NCI-H82 treated with DMSO at 0.1 percent for 48 hours (cell line): ENCODE measurements around the gene ICA1.
"Not testable (repeated sequence)": the region's sequence is repeated elsewhere in the genome, so short reads cannot be mapped to it uniquely, and the experiment has no call there.

ENCODE experiments used
- DNase-seq: peaks from one replicate; lab custom pipeline; 2025; ENCODE audit not compliant: unreplicated experiment; lab: John Stamatoyannopoulos, UW

The ICA1 gene

GRCh38 chr7:8271960-8272359 lies 10.0 kb upstream of the ICA1 start:
- no peak for DNase-seq

DNA sequence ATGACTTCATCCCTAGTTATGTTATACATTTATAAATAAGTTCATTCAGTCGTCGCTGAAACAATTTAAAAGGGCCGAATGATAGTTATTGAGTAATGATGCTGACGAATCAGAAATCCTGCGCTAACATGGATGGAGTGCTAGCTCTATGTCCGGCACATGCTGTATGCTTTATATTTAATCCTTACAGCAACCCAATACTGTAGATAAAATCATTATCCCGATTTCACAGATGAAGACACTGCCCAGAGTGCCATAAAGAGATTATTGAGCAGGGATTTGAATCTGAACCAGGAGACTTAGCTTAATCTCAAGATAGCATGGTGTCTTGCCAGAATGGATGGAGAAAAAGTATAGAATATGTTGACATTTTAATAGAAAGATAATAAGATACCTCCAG lies 1.1 kb upstream of the ICA1 start:
- peak; percentile 89 for DNase-seq

- DNase-seq: peak; percentile 13
Observed at GRCh38 chr7:8260871-8261694, 884 bp downstream of the ICA1 start.

- DNase-seq: no peak
Observed at GRCh38 chr7:8259586-8260222, 2.3 kb downstream of the ICA1 start.

DNA sequence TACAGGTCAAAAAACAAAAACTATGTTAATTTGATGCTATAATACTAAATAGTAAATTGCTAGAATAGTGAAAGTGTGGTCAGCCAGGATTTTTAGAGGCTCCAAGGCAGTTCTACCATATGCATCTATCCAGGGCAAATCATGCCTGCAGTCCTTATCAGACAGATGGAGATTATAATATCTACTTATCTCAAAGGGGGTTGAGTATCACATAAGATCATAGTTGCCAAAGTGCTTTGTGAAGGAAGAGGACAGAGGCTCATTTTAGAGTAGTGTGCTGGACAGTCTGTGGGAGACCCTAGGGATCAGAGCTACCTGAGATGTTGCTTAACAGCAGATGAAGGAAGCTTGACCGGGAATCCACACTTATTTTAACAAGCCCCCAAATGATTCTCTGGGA lies 3.2 kb downstream of the ICA1 start:
- DNase-seq: no peak

- no peak for DNase-seq
Observed at GRCh38 chr7:8258166-8258565, 3.8 kb downstream of the ICA1 start.

GRCh38 chr7:8255680-8256655 lies 6.0 kb downstream of the ICA1 start:
- DNase-seq: no peak

GRCh38 chr7:8254667-8255066 lies 7.3 kb downstream of the ICA1 start:
- no peak for DNase-seq

- no peak for DNase-seq
Observed at GRCh38 chr7:8254215-8254614, 7.8 kb downstream of the ICA1 start.

- DNase-seq: no peak
Observed at GRCh38 chr7:8251195-8251594, 10.8 kb downstream of the ICA1 start.

GRCh38 chr7:8250547-8250946 lies 11.4 kb downstream of the ICA1 start:
- no peak for DNase-seq

DNA sequence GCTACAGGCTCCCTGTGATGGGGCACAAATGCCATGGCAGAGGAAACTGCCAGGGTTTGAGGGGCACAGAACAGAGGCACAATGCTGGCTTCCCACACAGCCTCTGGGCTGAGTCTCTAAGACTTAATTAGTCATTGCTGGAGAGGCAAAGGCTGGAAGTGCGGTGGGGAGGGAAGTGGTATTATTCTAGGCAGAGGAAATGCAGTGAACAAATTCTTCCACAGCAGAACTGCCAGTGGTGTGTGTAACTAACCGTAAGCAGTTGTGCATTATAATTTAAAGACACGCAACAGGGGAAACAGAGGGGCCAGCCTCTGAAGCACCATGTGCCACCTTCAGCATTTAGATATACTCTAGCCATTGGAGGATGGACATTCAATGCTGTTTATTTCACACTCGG lies 12.8 kb downstream of the ICA1 start:
- DNase-seq: no peak

DNA sequence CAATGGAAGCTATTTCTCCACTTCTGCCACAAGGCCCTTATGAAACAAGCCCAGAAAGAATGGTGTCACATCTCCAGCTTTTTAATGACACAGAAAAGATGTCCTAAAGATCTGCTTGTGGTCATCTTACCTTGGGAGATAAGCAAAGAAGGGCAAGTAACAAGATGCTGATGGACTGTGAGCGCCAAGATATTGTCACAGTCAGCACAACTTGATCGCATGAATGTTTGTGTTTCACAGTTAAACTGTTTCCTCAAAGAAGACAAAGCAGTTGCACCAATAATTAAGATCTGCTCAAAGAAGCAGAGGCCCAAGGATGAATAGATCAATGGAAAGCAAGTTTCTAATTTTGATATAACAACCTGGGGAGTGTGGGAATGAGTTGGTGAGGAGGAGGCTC lies 15.9 kb downstream of the ICA1 start:
- no peak for DNase-seq

DNA sequence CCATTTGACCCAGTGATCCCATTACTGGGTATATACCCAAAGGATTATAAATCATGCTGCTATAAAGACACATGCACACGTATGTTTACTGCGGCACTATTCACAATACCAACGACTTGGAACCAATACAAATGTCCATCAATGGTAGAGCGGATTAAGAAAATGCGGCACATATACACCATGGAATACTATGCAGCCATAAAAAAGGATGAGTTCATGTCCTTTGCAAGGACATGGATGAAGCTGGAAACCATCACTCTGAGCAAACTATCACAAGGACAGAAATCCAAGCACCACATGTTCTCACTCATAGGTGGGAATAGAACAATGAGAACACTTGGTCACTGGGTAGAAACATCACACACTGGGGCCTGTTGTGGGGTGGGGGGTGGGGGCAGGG lies 16.9 kb downstream of the ICA1 start:
- not testable (repeated sequence) for DNase-seq

- DNase-seq: not testable (repeated sequence)
Observed at GRCh38 chr7:8243059-8243458, 18.9 kb downstream of the ICA1 start.

DNA sequence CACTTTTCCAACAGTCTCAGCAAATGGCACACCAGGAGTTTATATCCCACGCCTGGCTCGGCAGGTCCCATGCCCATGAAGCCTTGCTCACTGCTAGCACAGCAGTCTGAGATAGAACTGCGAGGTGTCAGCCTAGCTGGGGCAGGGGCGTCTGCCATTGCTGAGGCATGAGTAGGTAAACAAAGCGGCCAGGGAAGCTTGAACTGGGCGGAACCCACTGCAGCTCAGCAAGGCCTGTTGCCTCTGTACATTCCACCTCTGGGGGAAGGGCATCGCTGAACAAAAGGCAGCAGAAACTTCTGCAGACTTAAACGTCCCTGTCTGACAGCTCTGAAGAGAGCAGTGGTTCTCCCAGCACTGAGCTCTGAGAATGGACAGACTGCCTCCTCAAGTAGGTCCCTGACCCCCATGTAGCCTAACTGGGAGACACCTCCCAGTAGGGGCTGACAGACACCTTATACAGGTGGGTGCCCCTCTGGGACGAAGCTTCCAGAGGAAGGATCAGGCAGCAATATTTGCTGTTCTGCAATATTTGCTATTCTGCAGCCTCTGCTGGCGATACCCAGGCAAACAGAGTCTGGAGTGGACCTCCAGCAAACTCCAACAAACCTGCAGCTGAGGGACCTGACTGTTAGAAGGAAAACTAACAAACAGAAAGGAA lies 22.1 kb downstream of the ICA1 start:
- not testable (repeated sequence) for DNase-seq

DNA sequence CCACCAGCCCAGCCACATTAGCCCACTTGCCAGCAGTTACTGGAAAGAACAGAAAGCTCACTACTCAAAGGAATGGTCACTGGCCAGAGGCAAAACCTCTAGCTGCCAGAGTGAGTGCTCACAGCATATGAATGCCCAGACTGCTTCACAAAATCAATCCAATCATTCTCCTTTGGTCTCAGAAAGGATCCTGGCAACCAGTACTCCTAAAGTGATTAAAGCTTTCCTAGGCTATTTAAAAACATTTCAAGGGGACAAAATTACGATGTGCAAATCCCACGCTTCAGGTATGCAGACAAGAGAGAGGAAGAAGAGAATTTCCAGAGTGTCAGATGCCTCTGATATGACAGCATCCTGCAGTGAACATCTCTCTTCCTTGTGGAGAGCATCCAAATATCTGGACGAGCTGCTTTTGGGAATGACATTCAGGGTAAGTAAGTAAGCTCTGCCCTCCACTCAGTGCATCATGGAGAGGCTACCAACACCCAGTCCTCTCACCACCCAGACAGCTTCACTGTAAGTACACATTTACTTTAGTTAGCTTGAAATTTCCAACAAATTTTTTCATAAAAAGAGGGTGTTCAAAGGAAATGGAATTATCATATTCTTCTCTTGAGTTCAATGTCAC lies 25.1 kb downstream of the ICA1 start:
- no peak for DNase-seq

DNA sequence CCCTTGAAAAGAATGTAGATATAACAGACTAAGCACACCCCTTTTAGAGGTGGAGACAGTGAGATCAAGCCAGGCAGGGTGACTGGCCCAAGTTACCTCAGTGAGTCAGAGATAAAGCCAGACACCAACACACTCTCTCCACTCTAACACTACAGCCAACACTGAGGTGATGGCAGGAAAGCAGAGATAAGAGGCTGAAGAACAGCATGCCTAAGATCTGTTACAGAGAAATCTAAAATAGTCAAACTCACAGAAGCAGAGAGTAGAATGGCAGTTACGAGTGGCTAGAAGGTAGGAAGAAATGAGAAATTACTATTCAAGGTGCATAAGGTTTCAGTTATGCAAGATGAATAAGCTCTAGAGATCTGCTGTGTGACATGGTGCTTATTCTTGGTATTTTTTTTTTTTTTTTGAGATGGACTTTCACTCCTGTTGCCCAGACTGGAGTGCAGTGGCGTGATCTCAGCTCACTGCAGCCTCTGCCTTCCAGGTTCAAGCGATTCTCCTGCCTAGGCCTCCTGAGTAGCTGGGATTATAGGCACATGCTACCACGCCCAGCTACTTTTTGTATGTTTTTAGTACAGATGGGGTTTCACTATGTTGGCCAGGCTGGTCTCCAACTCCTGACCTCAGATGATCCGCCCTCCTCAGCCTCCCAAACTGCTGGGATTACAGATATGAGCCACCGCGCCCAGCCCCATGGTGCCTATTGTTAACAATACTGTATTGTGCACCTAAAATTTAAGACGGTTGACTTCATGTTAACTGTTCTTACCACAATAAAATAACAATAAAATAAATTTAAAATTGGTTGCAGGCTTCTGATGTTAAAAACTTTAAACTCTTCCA lies 28.7 kb downstream of the ICA1 start:
- DNase-seq: no peak

GRCh38 chr7:8229927-8230326 lies 32.0 kb downstream of the ICA1 start:
- DNase-seq: no peak
